B cell (primary cell): ENCODE results near the gene ART5. TPM values are rescaled to one million over a fixed set of nuclear protein-coding genes. Genes with fewer than 3 reads are reported as not detected.

Source experiments
- ATAC-seq: fragments of 200-7000 bp; cut with Tn5 transposase; one replicate; pipeline ENCODE4 v1.10.0; 2021; ENCODE audit warnings: low read depth, mild to moderate bottlenecking, moderate number of reproducible peaks, moderate library complexity
- CTCF ChIA-PET: fragments of 350-600 bp; sonication (Branson Sonifier 250); formaldehyde crosslinking; loops from one replicate; lab custom pipeline; 2021; ENCODE audit warnings: antibody characterized with exemption, inconsistent platforms; lab: Charles Lee
- POLR2A ChIA-PET: fragments of 350-600 bp; sonication (Branson Sonifier 250); formaldehyde crosslinking; loops from one replicate; lab custom pipeline; 2021; ENCODE audit warnings: antibody characterized with exemption; lab: Charles Lee
- DNase-seq: peaks from one replicate; pipeline ENCODE4 v3.0.0; 2013
- H2AFZ ChIP-seq: 2 replicates; pipeline ENCODE4 v1.6.1; 2012; ENCODE audit warnings: mild to moderate bottlenecking, low read depth, low read length; ENCODE audit not compliant: insufficient read depth, poor library complexity, severe bottlenecking
- H3K27ac ChIP-seq, 2 donors: 1 replicate in 1 of 2; 2 replicates in 1 of 2; pipeline ENCODE4 v1.5.1; 2012 to 2013; ENCODE audit warnings: low read length in 2 of 2, mild to moderate bottlenecking in 2 of 2, moderate library complexity in 1 of 2
- H3K27me3 ChIP-seq, 4 experiments: fragments of 200-600 bp in 1 of 4; sonication (generic) in 1 of 4; replicated peaks in 1 of 4; 1 replicate in 2 of 4; 2 replicates in 2 of 4; pipeline versions ENCODE4 v1.6.1 to v1.7.0; 2013 to 2016; ENCODE audit warnings: low read length in 3 of 4, mild to moderate bottlenecking in 2 of 4, mixed read lengths in 1 of 4, moderate library complexity in 1 of 4; ENCODE audit not compliant: insufficient read depth in 4 of 4, control insufficient read depth in 3 of 4; ENCODE audit errors: control extremely low read depth in 1 of 4
- H3K36me3 ChIP-seq, 2 experiments: replicated peaks in 1 of 2; 1 replicate in 1 of 2; 2 replicates in 1 of 2; pipeline versions ENCODE4 v1.6.1 to v1.7.1; 2013; ENCODE audit warnings: low read length in 1 of 2; ENCODE audit not compliant: insufficient read depth in 2 of 2, control insufficient read depth in 1 of 2; ENCODE audit errors: control extremely low read depth in 1 of 2, extremely low read depth in 1 of 2
- H3K4me1 ChIP-seq, 2 donors: fragments of 200-600 bp in 1 of 2; sonication (generic) in 1 of 2; 1 replicate in 1 of 2; 2 replicates in 1 of 2; pipeline versions ENCODE4 v1.5.1 to v1.6.1; 2013 to 2017; ENCODE audit warnings: low read length in 2 of 2; ENCODE audit not compliant: control insufficient read depth in 2 of 2, insufficient read depth in 2 of 2
- H3K4me2 ChIP-seq: replicated peaks from 2 replicates; pipeline ENCODE3; 2012; ENCODE audit warnings: mild to moderate bottlenecking, low read depth, low read length; ENCODE audit not compliant: poor library complexity, severe bottlenecking
- H3K4me3 ChIP-seq, 5 experiments: fragments of 200-600 bp in 1 of 5; sonication (generic) in 1 of 5; 1 replicate in 3 of 5; 2 replicates in 2 of 5; pipeline versions ENCODE4 v1.5.1 to v1.7.0; 2011 to 2016; ENCODE audit warnings: low read length in 4 of 5, mild to moderate bottlenecking in 4 of 5, low read depth in 2 of 5, control low read depth in 1 of 5, moderate library complexity in 1 of 5; ENCODE audit not compliant: insufficient read depth in 1 of 5; ENCODE audit errors: control extremely low read depth in 1 of 5, extremely low read depth in 1 of 5
- H3K79me2 ChIP-seq: fragments of 200-600 bp; sonication (generic); one replicate; pipeline ENCODE4 v1.6.0; 2016; ENCODE audit warnings: low read length; ENCODE audit not compliant: control insufficient read depth, insufficient read depth
- H3K9ac ChIP-seq: fragments of 200-600 bp; sonication (generic); 2 replicates; pipeline ENCODE4 v1.6.1; 2017; ENCODE audit warnings: mild to moderate bottlenecking, low read length, moderate library complexity
- H3K9me3 ChIP-seq, 3 donors: one replicate each; pipeline versions ENCODE4 v1.6.1 to v1.7.1; 2013; ENCODE audit warnings: low read length in 2 of 3; ENCODE audit not compliant: control insufficient read depth in 2 of 3, insufficient read depth in 1 of 3; ENCODE audit errors: control extremely low read depth in 1 of 3
- H4K20me1 ChIP-seq: 2 replicates; pipeline ENCODE4 v1.6.0; 2012; ENCODE audit warnings: mild to moderate bottlenecking, low read length; ENCODE audit not compliant: insufficient read depth, control insufficient read depth, poor library complexity, severe bottlenecking
- H3K27ac Mint-ChIP-seq: one replicate; pipeline ENCODE4 v1.8.0; 2021; ENCODE audit warnings: mixed read lengths
- H3K27me3 Mint-ChIP-seq: one replicate; pipeline ENCODE4 v1.8.0; 2021; ENCODE audit warnings: mixed read lengths
- H3K4me1 Mint-ChIP-seq: one replicate; pipeline ENCODE4 v1.8.0; 2021; ENCODE audit warnings: mixed read lengths
- H3K4me3 Mint-ChIP-seq: one replicate; pipeline ENCODE4 v1.8.0; 2021; ENCODE audit warnings: mixed read lengths
- H3K9me3 Mint-ChIP-seq: one replicate; pipeline ENCODE4 v1.8.0; 2022; ENCODE audit warnings: mixed read lengths; ENCODE audit not compliant: insufficient read depth
- CTCF ChIP-seq: fragments of 200-600 bp; IDR thresholded peaks from one replicate; pipeline ENCODE4 v1.8.0; 2022; ENCODE audit warnings: antibody characterized with exemption, mild to moderate bottlenecking
- EZH2 ChIP-seq: IDR thresholded peaks from 2 replicates; pipeline ENCODE4 v1.6.1; 2012; ENCODE audit warnings: borderline replicate concordance, low read depth, mild to moderate bottlenecking, moderate library complexity, low read length; ENCODE audit not compliant: insufficient read depth, poor library complexity, severe bottlenecking
- WGBS: methylation state at CpG from one replicate; pipeline ENCODE4 v1.1.5; 2013; ENCODE audit warnings: missing lambda C conversion rate; ENCODE audit not compliant: insufficient coverage; 5-methylcytosine and 5-hydroxymethylcytosine counted together
- intact Hi-C: fragments of 100-400 bp; cut with micrococcal nuclease; formaldehyde crosslinking; loops from one replicate; pipeline ENCODE4 v1.10.0; 2022
- polyA plus RNA-seq: library from polyadenylated mRNA; depleted of rRNA; stranded (reverse); fragments of >200 nt; gene quantifications from 2 replicates; pipeline ENCODE4 v1.2.3, GENCODE V29; 2012
- total RNA-seq, 2 donors: library from RNA; stranded (reverse); fragments of 120-200 nt in 1 of 2; gene quantifications; 1 replicate in 1 of 2; 2 replicates in 1 of 2; pipeline versions ENCODE4 v1.2.3 to v1.2.4, GENCODE V29; 2013 to 2022

ART5 gene
- total and polyA plus RNA-seq, 2 donors (not counting 1 experiment from before 2014, with no cell fraction given) = not detected

DNA sequence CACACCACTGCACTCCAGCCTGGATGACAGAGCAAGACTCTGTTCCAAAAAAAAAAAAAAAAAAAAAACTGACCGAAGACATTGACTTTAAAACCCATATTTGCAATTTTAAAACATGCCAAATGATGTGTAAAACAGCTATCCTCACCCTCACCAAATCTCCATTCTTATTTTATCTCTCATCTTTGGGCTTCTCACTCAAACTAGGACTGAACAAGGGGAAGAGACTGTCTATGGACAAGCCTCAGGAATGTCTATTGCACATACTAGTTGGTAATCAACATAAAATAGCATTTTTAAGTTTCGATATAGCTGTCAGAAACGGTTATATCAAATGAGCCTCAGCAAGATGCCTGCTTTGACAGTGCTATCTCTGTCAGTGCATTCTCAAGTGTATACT, 37.3 kb upstream of the ART5 start:
- no peaks in the 10 kb centered on the region for H3K27me3 ChIP-seq
- H4K20me1 ChIP-seq = no peaks in the 10 kb centered on the region
- no peaks in the 10 kb centered on the region for H3K4me1 Mint-ChIP-seq
- no peaks in the 10 kb centered on the region for H3K9me3 Mint-ChIP-seq
- H3K4me2 ChIP-seq = no peak overlapping the region
- ATAC-seq = no peak
- no peaks in the 10 kb centered on the region for H3K79me2 ChIP-seq
- POLR2A ChIA-PET = no interaction called here
- no peak overlapping the region for H2AFZ ChIP-seq
- intact Hi-C loops = no loop called here
- no peak overlapping the region for H3K27ac Mint-ChIP-seq
- no peak overlapping the region for H3K4me3 ChIP-seq
- H3K4me1 ChIP-seq = no peaks in the 10 kb centered on the region
- no peak overlapping the region for H3K4me3 Mint-ChIP-seq
- TF ChIP-seq EZH2 (no peak), CTCF (no peak)
- no peak overlapping the region for H3K27ac ChIP-seq
- H3K27me3 Mint-ChIP-seq = no peaks in the 10 kb centered on the region
- no peak for DNase-seq
- H3K9ac ChIP-seq = no peak overlapping the region
- H3K9me3 ChIP-seq = no peaks in the 10 kb centered on the region
- CTCF ChIA-PET = no interaction called here
- peaks cover 37 to 89% of the 10 kb centered on the region in 2 experiments for H3K36me3 ChIP-seq
- WGBS = 100% methylated on average over 2 of the region's 3 CpGs

DNA sequence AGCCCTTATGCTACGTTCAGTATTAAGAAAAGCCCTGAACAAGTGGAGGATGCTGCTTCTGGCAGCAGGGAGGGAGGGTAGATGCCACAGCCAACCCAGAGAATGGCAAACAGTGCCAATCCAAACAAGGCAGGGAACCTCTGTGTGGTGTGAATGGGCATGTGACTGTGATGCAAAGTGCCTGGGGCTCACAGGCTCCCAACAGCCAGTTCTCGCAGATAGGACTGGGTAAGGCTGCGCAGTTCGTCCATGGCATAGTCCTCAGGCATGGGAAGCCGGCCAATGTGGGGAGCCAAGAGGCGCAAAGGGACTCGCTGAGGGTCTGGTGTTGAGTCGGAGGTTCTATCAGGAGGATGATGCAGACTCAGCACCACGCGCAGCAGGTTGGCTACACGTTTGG, 34.2 kb upstream of the ART5 start:
- WGBS = 99% methylated on average over 11 of the region's 11 CpGs
- TF ChIP-seq EZH2 (no peak), CTCF (no peak)
- Histone ChIP-seq H2AFZ (no peak overlapping the region), H3K27ac (no peak overlapping the region), H3K79me2 (no peaks in the 10 kb centered on the region), H3K36me3 (peaks cover 22 to 88% of the 10 kb centered on the region in 2 experiments), H3K4me3 (no peak overlapping the region), H3K4me1 (no peaks in the 10 kb centered on the region), H3K4me2 (no peak overlapping the region), H4K20me1 (no peaks in the 10 kb centered on the region), H3K9ac (no peak overlapping the region), H3K27me3 (no peaks in the 10 kb centered on the region), H3K9me3 (no peaks in the 10 kb centered on the region)
- H3K4me3 Mint-ChIP-seq = no peak overlapping the region
- H3K27me3 Mint-ChIP-seq = no peaks in the 10 kb centered on the region
- intact Hi-C loops = no loop called here
- ATAC-seq (no peak), DNase-seq (no peak)
- H3K27ac Mint-ChIP-seq = no peak overlapping the region
- no peaks in the 10 kb centered on the region for H3K9me3 Mint-ChIP-seq
- no peaks in the 10 kb centered on the region for H3K4me1 Mint-ChIP-seq
- ChIA-PET CTCF (no interaction called here), POLR2A (no interaction called here)
